ENCODE measurements around the gene IGFBP7.

IGFBP7 gene, protein sequence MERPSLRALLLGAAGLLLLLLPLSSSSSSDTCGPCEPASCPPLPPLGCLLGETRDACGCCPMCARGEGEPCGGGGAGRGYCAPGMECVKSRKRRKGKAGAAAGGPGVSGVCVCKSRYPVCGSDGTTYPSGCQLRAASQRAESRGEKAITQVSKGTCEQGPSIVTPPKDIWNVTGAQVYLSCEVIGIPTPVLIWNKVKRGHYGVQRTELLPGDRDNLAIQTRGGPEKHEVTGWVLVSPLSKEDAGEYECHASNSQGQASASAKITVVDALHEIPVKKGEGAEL

GRCh38 chr4:57109847-57110639 lies at the start of gene IGFBP7:
TSS of gene IGFBP7 (minus strand) at chr4:57110385. CDS start at chr4:57110351, 34 bp downstream.
- DNase-seq (ENCODE audit: low read depth in 2 of 3, low spot score in 1 of 3): no peak

DNA sequence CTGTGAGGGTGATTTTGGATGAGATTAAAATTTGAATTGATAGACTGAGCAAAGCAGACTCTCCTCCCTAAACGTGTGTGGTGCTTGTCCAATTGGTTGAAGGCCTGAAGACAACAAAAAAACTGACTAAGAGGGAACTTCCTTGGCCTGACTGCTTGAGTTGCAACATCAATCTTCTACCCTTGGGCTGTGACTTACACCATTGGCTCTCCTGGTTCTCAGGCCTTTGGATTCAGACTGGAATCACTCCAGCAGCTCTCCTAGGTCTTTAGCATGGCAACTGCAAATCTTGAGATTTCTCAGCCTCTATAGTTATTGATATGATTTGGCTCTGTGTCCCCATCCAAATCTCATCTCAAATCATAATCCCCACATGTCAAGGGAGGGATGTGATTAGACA lies 49.7 kb upstream of the IGFBP7 start:
- no peak for DNase-seq (ENCODE audit: low read depth in 2 of 3, low spot score in 1 of 3)

GRCh38 chr4:57158762-57159161 lies 48.6 kb upstream of the IGFBP7 start:
- no peak for DNase-seq (ENCODE audit: low read depth in 2 of 3, low spot score in 1 of 3)

GRCh38 chr4:57158221-57158620 lies 48.0 kb upstream of the IGFBP7 start:
- no peak for DNase-seq (ENCODE audit: low read depth in 2 of 3, low spot score in 1 of 3)

- no peak for DNase-seq (ENCODE audit: low read depth in 2 of 3, low spot score in 1 of 3)
Observed at GRCh38 chr4:57157596-57158137, 47.5 kb upstream of the IGFBP7 start.

- no peak for DNase-seq (ENCODE audit: low read depth in 2 of 3, low spot score in 1 of 3)
Observed at GRCh38 chr4:57156242-57156990, 46.2 kb upstream of the IGFBP7 start.

DNA sequence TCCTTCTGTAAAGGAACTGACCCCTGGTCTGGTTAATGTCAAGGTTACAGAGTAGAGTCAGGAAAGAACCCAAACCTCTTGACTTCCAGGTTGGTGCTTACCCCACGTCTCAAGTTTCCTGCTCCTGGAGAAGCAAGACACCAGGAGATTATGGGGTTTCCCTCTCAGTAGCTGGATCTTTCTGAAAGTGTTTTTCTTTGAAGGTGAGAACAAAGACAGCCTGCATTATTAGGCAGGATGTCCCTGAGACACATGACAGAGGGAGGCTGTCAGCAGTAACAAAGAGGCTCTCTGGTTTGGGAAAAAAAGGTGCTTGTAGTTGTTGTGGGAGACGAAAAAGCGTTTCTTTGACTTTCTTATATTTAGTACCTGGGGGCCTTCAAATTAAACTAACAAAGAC lies 44.7 kb upstream of the IGFBP7 start:
- DNase-seq (ENCODE audit: low read depth in 2 of 3, low spot score in 1 of 3): no peak

DNA sequence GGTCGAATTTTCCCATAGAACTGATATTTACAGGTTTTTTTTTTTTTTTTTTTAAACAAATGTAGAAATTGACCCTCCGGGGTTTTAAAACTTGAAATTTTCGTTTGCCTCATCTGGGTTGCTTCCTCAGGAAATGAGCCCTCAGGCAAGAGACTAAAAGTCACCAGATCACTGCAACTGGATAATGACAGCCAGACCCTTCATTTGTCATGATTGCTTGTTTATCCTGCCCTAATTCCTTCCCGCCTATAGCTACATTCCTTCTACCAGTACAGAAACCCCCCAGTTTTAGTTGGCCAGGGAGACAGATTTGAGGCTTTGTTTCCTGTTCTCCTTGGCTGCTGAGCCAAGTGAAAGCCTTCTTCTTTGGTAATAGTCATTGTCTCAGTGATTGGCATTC lies 44.0 kb upstream of the IGFBP7 start:
- no peak for DNase-seq (ENCODE audit: low read depth in 2 of 3, low spot score in 1 of 3)

GRCh38 chr4:57153207-57153606 lies 43.0 kb upstream of the IGFBP7 start:
- no peak for DNase-seq (ENCODE audit: low read depth in 2 of 3, low spot score in 1 of 3)

DNA sequence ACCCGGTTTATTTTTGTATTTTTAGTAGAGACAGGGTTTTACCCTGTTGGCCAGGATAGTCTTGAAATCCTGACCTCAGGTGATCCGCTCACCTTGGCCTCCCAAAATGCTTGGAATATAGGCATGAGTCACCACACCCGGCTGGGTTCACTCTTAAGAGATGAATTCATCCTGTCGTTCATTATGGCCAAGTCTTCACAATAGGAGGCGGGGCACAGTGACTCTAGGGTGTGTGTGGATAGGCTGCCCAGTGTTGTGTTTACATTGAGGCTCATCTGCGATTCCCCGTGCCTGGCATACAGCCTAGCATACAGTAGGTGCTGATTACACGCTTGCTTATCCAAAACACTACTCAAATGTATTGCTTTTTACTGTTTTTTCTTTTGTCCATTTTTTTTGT lies 41.3 kb upstream of the IGFBP7 start:
- DNase-seq (ENCODE audit: low read depth in 2 of 3, low spot score in 1 of 3): no peak

DNA sequence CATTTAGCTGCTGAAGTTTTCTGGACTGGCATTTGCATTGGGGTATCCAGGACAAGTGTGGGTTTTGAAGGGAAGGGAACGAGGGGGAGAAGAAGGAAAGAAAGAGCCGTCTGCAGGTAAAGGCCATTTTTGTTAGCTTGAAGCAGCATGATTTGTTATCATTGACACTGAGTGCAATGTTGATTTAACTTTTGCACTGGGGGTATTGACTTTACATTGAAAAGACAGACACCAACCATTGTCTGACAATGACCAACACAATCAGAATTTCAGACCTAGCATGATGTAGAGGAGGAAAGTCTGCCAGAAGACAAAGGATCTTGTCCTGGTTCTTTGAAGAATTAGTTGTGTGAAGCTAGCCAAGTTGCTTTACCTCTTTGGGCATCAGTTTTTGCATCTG lies 39.6 kb upstream of the IGFBP7 start:
- DNase-seq (ENCODE audit: low read depth in 2 of 3, low spot score in 1 of 3): no peak

DNA sequence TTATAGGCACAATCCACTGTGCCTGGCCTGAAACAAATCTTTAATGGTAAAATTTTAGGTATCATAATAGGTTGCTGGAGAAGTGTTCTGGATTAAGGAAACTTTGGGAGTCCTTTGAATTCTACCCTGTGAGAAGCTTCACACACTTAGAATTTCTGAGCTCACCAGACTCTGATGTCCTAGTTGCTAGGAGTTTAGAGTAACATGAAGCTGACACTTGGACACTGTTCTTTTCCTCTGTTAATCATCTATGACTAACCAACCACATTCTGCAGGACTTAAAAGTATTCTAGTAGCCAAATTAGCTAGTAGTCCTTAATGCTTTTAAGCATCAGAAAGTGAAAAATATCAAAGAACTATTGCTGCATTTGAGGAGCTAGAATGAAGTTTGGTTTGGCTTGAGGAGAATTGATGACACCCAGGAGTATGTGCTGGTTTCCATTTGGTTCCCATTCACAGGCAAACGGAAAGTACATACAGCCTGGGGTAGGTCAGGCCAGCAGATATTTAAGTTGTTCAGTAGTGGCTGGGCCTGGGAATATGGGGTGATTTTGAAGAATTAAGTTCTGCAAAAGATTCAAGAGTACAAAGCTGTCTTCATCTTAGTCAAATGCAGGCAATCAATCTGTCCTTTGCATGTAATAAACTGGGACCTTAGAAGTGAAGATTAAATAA lies 38.8 kb upstream of the IGFBP7 start:
- no peak for DNase-seq (ENCODE audit: low read depth in 2 of 3, low spot score in 1 of 3)

GRCh38 chr4:57148177-57148576 lies 38.0 kb upstream of the IGFBP7 start:
- no peak for DNase-seq (ENCODE audit: low read depth in 2 of 3, low spot score in 1 of 3)

DNA sequence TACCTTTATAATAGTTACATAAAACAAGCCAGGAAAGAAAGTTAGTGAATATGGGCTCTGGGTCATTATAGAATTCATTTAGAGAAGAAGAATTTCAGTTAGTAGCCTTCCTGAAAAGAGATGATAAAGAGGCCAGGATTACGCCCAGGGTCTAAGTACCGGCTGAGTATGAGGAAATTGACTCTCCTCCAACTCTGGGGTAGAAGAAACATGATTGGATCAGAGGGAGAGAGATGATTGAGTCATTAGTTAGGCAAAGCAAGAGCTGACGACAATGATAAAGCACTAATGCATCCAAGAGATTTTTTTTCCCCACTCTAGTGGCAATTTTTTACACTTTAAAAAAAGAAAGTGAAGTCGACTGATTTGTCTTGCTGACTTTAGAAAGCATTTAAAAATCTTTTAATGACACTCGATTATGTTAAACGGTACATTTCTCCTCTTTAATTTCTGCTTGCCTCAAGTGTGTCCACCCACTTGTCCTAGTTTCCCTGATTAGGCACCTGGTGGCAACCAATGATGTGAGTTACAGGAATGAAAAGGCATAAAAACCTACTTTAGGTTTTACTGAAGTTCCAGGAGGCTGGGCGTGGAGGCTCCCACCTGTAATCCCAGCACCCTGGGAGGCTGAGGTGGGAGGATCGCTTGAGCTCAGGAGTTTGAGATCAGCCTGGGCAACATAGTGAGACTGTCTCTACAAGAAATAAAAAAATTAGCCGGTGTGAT lies 37.3 kb upstream of the IGFBP7 start:
- DNase-seq (ENCODE audit: low read depth in 2 of 3, low spot score in 1 of 3): no peak

DNA sequence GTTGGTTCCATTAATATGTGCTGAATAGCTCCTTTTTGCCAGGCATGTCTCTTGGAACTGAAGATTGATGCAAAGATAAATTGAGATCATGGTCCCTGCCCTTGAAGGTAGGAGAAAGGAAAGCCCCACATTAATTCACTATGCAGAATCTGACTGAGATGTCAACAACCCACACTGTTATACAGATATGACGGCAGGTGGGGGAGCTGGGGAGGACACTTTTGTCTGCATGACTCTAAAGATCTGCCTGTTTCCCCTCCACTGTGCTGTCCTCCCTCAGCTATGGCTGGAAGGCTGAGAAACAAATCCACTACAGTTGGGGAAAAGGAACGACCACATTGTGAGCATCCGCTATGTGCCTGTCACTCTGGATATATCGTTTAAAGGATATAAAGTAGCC lies 36.3 kb upstream of the IGFBP7 start:
- DNase-seq (ENCODE audit: low read depth in 2 of 3, low spot score in 1 of 3): no peak

GRCh38 chr4:57144466-57144865 lies 34.3 kb upstream of the IGFBP7 start:
- DNase-seq (ENCODE audit: low read depth in 2 of 3, low spot score in 1 of 3): no peak

- DNase-seq (ENCODE audit: low read depth in 2 of 3, low spot score in 1 of 3): no peak
Observed at GRCh38 chr4:57139783-57140182, 29.6 kb upstream of the IGFBP7 start.

DNA sequence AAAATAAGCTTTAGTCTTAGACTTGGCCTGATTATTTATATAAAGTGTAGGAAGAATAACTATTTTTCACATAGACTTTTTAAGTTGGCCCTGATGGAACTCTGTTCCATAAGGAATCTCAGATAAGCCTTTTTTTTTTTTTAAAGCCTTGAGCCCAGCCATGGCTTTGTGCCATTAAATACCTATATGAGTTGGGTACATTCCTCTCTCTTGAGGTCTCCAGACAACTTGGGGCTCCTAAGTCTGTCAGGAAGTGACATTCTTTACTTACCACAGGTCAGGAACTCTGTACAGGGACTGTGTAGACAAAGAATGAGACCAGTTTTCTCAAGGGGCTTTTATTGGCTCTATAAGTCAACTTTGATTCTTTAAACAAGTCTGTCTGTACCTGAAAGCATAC lies 27.1 kb upstream of the IGFBP7 start:
- no peak for DNase-seq (ENCODE audit: low read depth in 2 of 3, low spot score in 1 of 3)

DNA sequence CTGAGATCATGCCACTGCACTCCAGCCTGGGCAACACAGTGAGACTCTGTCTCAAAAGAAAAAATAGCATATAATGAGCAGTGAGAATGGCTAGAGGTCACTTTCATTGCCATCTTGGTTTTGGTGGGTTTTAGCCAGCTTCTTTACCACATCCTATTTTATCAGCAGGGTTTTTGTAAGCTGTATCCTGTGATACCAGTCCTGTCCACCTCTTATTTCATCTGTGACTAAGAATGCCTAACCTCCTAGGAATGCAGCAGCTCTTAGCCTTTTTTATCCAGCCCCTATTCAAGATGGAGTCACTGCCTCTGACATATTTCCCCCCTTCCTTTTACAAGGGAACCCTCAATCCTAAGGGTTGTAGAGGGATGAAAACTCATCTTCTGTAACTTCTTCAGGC lies 26.1 kb upstream of the IGFBP7 start:
- DNase-seq (ENCODE audit: low read depth in 2 of 3, low spot score in 1 of 3): no peak

DNA sequence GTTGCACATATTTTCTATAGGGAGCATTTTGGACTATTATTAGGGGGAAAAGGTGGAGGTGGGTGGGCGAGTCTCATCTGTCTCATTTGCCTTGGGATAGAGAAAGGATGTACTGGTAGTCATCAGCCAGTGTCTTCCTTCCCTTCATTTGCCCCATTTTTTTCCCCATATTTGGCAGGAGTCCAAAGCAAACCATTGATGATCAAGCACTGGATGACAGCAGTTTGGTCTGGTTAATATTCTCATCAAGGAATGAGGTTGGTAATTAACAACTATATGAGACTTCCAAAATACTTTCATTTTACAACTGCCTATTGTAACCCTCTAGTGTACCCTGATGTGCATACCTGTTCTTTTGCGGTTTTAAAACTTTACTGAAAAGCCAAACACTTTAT lies 22.6 kb upstream of the IGFBP7 start:
- no peak for DNase-seq (ENCODE audit: low read depth in 2 of 3, low spot score in 1 of 3)
